Measurements from ENCODE around the gene LAMTOR3. TPM values are rescaled to one million over a fixed set of nuclear protein-coding genes. Genes with fewer than 3 reads are reported as not detected.

The LAMTOR3 gene
- polyA plus RNA-seq, 1 donor (not counting 4 experiments of a cell fraction or from before 2014, with no cell fraction given) = 92.2 TPM

GRCh38 chr4:99828477-99828876 is 65.8 kb downstream of the LAMTOR3 start:
- H3K9ac ChIP-seq (ENCODE audit: control insufficient read depth, extremely low read depth, insufficient read depth, low read length) = peak overlapping the region; percentile 55
- no peak for DNase-seq (ENCODE audit: low read depth, low spot score)
- H3K27ac ChIP-seq (ENCODE audit: control insufficient read depth, insufficient read depth, low read length) = peak overlapping the region; percentile 94
- peak overlapping the region in 1 of 3 experiments; percentile 4 for H3K4me3 ChIP-seq (ENCODE audit: control insufficient read depth in 2 of 3, extremely low read depth in 1 of 3, insufficient read depth in 2 of 3, low read depth in 1 of 3, low read length in 3 of 3)
- dilution Hi-C loops (cut with MboI; ENCODE audit: extremely low pct_ligation_motif_present, low sequenced_read_pairs) = no loop called here
- peaks cover 84% of the 10 kb centered on the region for H3K79me2 ChIP-seq (ENCODE audit: control insufficient read depth, insufficient read depth, low read length)
- peak; percentile 75 for FAIRE-seq
- H4K20me1 ChIP-seq (ENCODE audit: control insufficient read depth, extremely low read depth, insufficient read depth, low read length) = peaks cover 3% of the 10 kb centered on the region
- H3K9me1 ChIP-seq (ENCODE audit: control insufficient read depth, extremely low read depth, insufficient read depth, low read length) = peaks cover 3% of the 10 kb centered on the region
- no peak for TF ChIP-seq EZH2 (IDR thresholded peaks at IDR 0.05; ENCODE audit: low read length)
- TF ChIP-seq CTCF (optimal IDR thresholded peaks at IDR 0.05 in 1 of 3, IDR thresholded peaks at IDR 0.05 in 1 of 3, conservative IDR thresholded peaks at IDR 0.05 in 1 of 3; ENCODE audit: extremely low read depth in 1 of 3, insufficient read depth in 2 of 3, low read length in 3 of 3) = no peak
- no peak overlapping the region for H2AFZ ChIP-seq (ENCODE audit: control insufficient read depth, low read length)
- H3K4me2 ChIP-seq (ENCODE audit: control insufficient read depth, extremely low read depth, insufficient read depth, low read depth, low read length) = peak overlapping the region; percentile 73
- H3K9me3 ChIP-seq (ENCODE audit: control insufficient read depth, low read depth, low read length) = no peaks in the 10 kb centered on the region
- peaks cover 0 to 10% of the 10 kb centered on the region in 2 experiments for H3K36me3 ChIP-seq (ENCODE audit: control insufficient read depth in 2 of 2, extremely low read depth in 1 of 2, insufficient read depth in 2 of 2, low read length in 2 of 2)
- H3K4me1 ChIP-seq (ENCODE audit: control insufficient read depth, extremely low read depth, insufficient read depth, low read length) = peaks cover 45% of the 10 kb centered on the region
- no peaks in the 10 kb centered on the region for H3K27me3 ChIP-seq (ENCODE audit: control insufficient read depth, extremely low read depth, insufficient read depth, low read length)

Other genes starting within 250 kb of the LAMTOR3 start
- gene C4orf54, start 236.6 kb downstream of the LAMTOR3 start, polyA plus RNA-seq = 0.01 to 0.03 TPM in 2 of 3 replicates, not detected in the other
- gene DAPP1, start 77.6 kb downstream of the LAMTOR3 start, polyA plus RNA-seq = 70.1 to 80.3 TPM (median 73.1 TPM) in 3 replicates
- 10.7 to 17.9 TPM (median 17.1 TPM) in 3 replicates for gene DNAJB14, start 52.2 kb upstream of the LAMTOR3 start, polyA plus RNA-seq
- 169 to 452 TPM (median 419 TPM) in 3 replicates for gene H2AZ1, start 55.8 kb upstream of the LAMTOR3 start, polyA plus RNA-seq

All from keratinocyte (primary cell).